Peyer's patch (tissue), 4 donors: Measurements from ENCODE around the gene ANP32B. TPM values are rescaled to one million over a fixed set of nuclear protein-coding genes. Genes with fewer than 3 reads are reported as not detected.

ENCODE experiments used
- DNase-seq, 3 donors: peaks; one replicate each; pipeline ENCODE4 v3.0.0-alpha.2; 2017 to 2019
- H3K27ac ChIP-seq, 4 donors: fragments of 200-600 bp; sonication (generic); one replicate each; pipeline ENCODE4 v1.5.1; 2016 to 2019
- H3K27me3 ChIP-seq, 2 donors: fragments of 200-600 bp; sonication (generic); one replicate each; pipeline ENCODE4 v1.5.1; 2019
- H3K36me3 ChIP-seq, 3 donors: fragments of 200-600 bp; sonication (generic); one replicate each; pipeline ENCODE4 v1.5.1; 2016 to 2019
- H3K4me1 ChIP-seq, 4 donors: fragments of 200-600 bp; sonication (generic); one replicate each; pipeline ENCODE4 v1.5.1; 2016 to 2019
- H3K4me3 ChIP-seq, 4 donors: fragments of 200-600 bp; sonication (generic); 1 replicate in 3 of 4; 2 replicates in 1 of 4; pipeline ENCODE4 v1.5.1; 2016 to 2019; ENCODE audit warnings: mild to moderate bottlenecking in 1 of 4
- H3K9me3 ChIP-seq, 4 donors: fragments of 200-600 bp; sonication (generic); one replicate each; pipeline ENCODE4 v1.5.1; 2016 to 2019; ENCODE audit warnings: mild to moderate bottlenecking in 1 of 4
- POLR2A ChIP-seq, 2 donors: fragments of 450-650 bp; IDR thresholded peaks; one replicate each; pipeline ENCODE4 v1.5.1; 2017; ENCODE audit warnings: antibody characterized with exemption in 2 of 2, mild to moderate bottlenecking in 2 of 2, moderate library complexity in 2 of 2
- total RNA-seq, 4 donors: library from RNA; depleted of rRNA; stranded (reverse); fragments of >200 nt; gene quantifications; one replicate each; pipeline ENCODE4 v1.1.0, GENCODE V29; 2016
- TF ChIP-seq, protein P1 (sequence below), 6 experiments: fragments of 450-650 bp in 4 of 6; fragments of 200-600 bp in 2 of 6; sonication (generic) in 1 of 6; IDR thresholded peaks; one replicate each; pipeline ENCODE4 v1.5.1; 2017 to 2019; ENCODE audit warnings: antibody characterized with exemption in 6 of 6, mild to moderate bottlenecking in 3 of 6, moderate library complexity in 1 of 6

The ANP32B gene
- total RNA-seq, 4 donors from 2014 or later: 25.4 to 57.8 (median 36.6) TPM

DNA sequence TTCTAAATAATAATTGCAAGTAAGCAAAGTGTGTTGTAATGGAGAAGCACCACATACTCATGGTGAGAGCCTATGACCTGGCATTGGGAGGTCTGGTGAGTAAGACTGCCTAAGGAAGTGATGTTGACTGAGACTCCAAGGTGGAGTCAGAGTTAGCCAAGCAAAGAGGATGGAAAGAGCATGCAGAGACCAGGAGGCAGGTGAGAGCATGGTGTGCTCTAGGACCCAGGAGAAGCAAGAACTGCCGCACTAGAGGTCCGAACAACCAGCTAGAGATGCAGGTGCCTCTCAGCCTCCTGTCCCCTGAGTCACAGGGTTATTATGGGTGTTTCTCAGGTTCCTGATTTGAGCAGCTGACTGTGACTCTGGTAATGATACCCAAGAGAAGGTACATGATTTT is 27.3 kb downstream of the ANP32B start:
- Histone ChIP-seq H3K36me3 (peaks cover 0 to 86% (median 2%) of the 10 kb centered on the region in 3 donors), H3K4me1 (peaks cover 0 to 3% (median 0%) of the 10 kb centered on the region in 4 donors), H3K27ac (no peak overlapping the region), H3K4me3 (no peak overlapping the region), H3K9me3 (no peaks in the 10 kb centered on the region), H3K27me3 (no peaks in the 10 kb centered on the region)
- DNase-seq: peak in 2 of 3 donors; percentile 39 to 79
- TF ChIP-seq, protein P1, sequence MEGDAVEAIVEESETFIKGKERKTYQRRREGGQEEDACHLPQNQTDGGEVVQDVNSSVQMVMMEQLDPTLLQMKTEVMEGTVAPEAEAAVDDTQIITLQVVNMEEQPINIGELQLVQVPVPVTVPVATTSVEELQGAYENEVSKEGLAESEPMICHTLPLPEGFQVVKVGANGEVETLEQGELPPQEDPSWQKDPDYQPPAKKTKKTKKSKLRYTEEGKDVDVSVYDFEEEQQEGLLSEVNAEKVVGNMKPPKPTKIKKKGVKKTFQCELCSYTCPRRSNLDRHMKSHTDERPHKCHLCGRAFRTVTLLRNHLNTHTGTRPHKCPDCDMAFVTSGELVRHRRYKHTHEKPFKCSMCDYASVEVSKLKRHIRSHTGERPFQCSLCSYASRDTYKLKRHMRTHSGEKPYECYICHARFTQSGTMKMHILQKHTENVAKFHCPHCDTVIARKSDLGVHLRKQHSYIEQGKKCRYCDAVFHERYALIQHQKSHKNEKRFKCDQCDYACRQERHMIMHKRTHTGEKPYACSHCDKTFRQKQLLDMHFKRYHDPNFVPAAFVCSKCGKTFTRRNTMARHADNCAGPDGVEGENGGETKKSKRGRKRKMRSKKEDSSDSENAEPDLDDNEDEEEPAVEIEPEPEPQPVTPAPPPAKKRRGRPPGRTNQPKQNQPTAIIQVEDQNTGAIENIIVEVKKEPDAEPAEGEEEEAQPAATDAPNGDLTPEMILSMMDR (IDR thresholded peaks at IDR 0.05): no peak
- no peak for TF ChIP-seq POLR2A (IDR thresholded peaks at IDR 0.05)

DNA sequence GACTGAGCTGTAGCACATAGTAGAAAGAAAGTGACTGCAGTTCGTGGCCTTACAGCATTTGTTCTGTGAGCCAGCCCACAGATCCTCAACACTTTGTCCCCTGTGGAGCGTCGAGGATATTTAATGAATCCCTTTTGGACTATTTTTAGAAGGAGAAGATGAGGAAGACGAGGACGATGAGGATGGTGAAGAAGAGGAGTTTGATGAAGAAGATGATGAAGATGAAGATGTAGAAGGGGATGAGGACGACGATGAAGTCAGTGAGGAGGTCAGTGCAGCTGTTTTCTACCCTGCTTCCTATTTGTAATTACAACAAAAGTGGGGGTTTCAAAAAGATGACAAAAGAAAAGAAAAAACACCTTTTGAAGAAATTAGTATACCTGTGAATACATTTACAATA is 28.0 kb downstream of the ANP32B start:
- H3K4me3 ChIP-seq: no peak overlapping the region
- TF ChIP-seq POLR2A (IDR thresholded peaks at IDR 0.05): no peak
- TF ChIP-seq, protein P1 (IDR thresholded peaks at IDR 0.05): no peak
- peaks cover 0 to 86% (median 2%) of the 10 kb centered on the region in 3 donors for H3K36me3 ChIP-seq
- no peaks in the 10 kb centered on the region for H3K9me3 ChIP-seq
- H3K27ac ChIP-seq: peak overlapping the region in 1 of 4 donors; percentile 16
- DNase-seq: no peak
- peaks cover 0 to 3% (median 0%) of the 10 kb centered on the region in 4 donors for H3K4me1 ChIP-seq
- no peaks in the 10 kb centered on the region for H3K27me3 ChIP-seq

- Histone ChIP-seq H3K4me3 (no peak overlapping the region), H3K4me1 (peaks cover 0 to 9% (median 0%) of the 10 kb centered on the region in 4 donors), H3K9me3 (no peaks in the 10 kb centered on the region), H3K27me3 (no peaks in the 10 kb centered on the region), H3K36me3 (peaks cover 0 to 72% (median 0%) of the 10 kb centered on the region in 3 donors), H3K27ac (no peak overlapping the region)
- no peak for TF ChIP-seq POLR2A (IDR thresholded peaks at IDR 0.05)
- TF ChIP-seq, protein P1 (IDR thresholded peaks at IDR 0.05): no peak
- no peak for DNase-seq
These were observed 33.1 kb downstream of the ANP32B start for GRCh38 chr9:98016137-98016680.

DNA sequence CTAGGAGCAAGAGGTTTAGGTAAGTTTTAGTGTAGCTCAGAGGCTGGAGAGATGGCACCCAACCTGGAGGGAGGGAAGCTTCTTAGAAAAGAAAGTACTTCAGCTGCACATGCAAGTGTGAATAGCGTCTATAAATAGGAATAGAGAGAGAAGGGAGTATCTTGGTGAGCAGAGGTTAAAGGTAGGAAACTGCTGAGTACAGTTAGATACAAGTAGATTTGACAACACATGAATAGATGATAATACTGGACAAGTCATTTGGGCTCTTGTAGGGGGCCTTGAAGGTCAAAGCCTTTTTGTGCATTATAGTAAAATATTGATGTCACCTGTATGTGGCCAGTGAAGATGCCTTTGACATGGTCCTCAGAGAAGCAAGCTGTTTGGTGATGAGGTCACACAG is 34.2 kb downstream of the ANP32B start:
- H3K27me3 ChIP-seq: no peaks in the 10 kb centered on the region
- H3K27ac ChIP-seq: peak overlapping the region in 1 of 4 donors; percentile 59
- H3K4me1 ChIP-seq: peaks cover 0 to 9% (median 0%) of the 10 kb centered on the region in 4 donors
- H3K9me3 ChIP-seq: no peaks in the 10 kb centered on the region
- no peak for DNase-seq
- peaks cover 0 to 61% (median 0%) of the 10 kb centered on the region in 3 donors for H3K36me3 ChIP-seq
- no peak for TF ChIP-seq POLR2A (IDR thresholded peaks at IDR 0.05)
- TF ChIP-seq, protein P1 (IDR thresholded peaks at IDR 0.05): no peak
- no peak overlapping the region for H3K4me3 ChIP-seq

GRCh38 chr9:98018347-98018746 is 35.2 kb downstream of the ANP32B start:
- Histone ChIP-seq H3K9me3 (no peaks in the 10 kb centered on the region), H3K4me1 (peaks cover 0 to 9% (median 0%) of the 10 kb centered on the region in 4 donors), H3K27me3 (no peaks in the 10 kb centered on the region), H3K4me3 (no peak overlapping the region), H3K36me3 (peaks cover 0 to 51% (median 0%) of the 10 kb centered on the region in 3 donors), H3K27ac (peak overlapping the region in 1 of 4 donors; percentile 90)
- DNase-seq: no peak
- TF ChIP-seq, protein P1 (IDR thresholded peaks at IDR 0.05): no peak
- no peak for TF ChIP-seq POLR2A (IDR thresholded peaks at IDR 0.05)
